ENCODE measurements around the gene C3AR1.
"Not testable (repeated sequence)": the region's sequence is repeated elsewhere in the genome, so short reads cannot be mapped to it uniquely, and the experiment has no call there.

C3AR1 gene

GRCh38 chr12:8028267-8028666 is 37.9 kb downstream of the C3AR1 start:
- H3K4me3 Mint-ChIP-seq = no peak overlapping the region
- no peak overlapping the region for H3K27ac Mint-ChIP-seq
- no peaks in the 10 kb centered on the region for H3K36me3 Mint-ChIP-seq
- no peaks in the 10 kb centered on the region for H3K9me3 Mint-ChIP-seq (ENCODE audit: low read depth)
- H3K4me1 Mint-ChIP-seq (ENCODE audit: low read depth) = peaks cover 22% of the 10 kb centered on the region
- H3K27me3 Mint-ChIP-seq = no peaks in the 10 kb centered on the region

GRCh38 chr12:8027856-8028255 is 38.3 kb downstream of the C3AR1 start:
- Mint-ChIP-seq H3K9me3 (ENCODE audit: low read depth) (no peaks in the 10 kb centered on the region), H3K27me3 (no peaks in the 10 kb centered on the region), H3K36me3 (no peaks in the 10 kb centered on the region), H3K4me1 (ENCODE audit: low read depth) (peaks cover 22% of the 10 kb centered on the region), H3K27ac (peak overlapping the region; percentile 100), H3K4me3 (peak overlapping the region; percentile 92)

GRCh38 chr12:8026291-8026900 is 39.8 kb downstream of the C3AR1 start:
- Mint-ChIP-seq H3K9me3 (ENCODE audit: low read depth) (no peaks in the 10 kb centered on the region), H3K36me3 (no peaks in the 10 kb centered on the region), H3K27me3 (no peaks in the 10 kb centered on the region), H3K4me1 (ENCODE audit: low read depth) (peaks cover 17% of the 10 kb centered on the region), H3K27ac (peak overlapping the region; percentile 100), H3K4me3 (peak overlapping the region; percentile 92)

- peaks cover 22% of the 10 kb centered on the region for H3K27me3 Mint-ChIP-seq
- peaks cover 2% of the 10 kb centered on the region for H3K36me3 Mint-ChIP-seq
- no peak overlapping the region for H3K27ac Mint-ChIP-seq
- H3K4me1 Mint-ChIP-seq (ENCODE audit: low read depth) = peaks cover 2% of the 10 kb centered on the region
- H3K4me3 Mint-ChIP-seq = peak overlapping the region; percentile 76
- no peaks in the 10 kb centered on the region for H3K9me3 Mint-ChIP-seq (ENCODE audit: low read depth)
These were observed 47.2 kb downstream of the C3AR1 start for GRCh38 chr12:8018666-8019581.

GRCh38 chr12:8018213-8018612 is 47.9 kb downstream of the C3AR1 start:
- H3K36me3 Mint-ChIP-seq; H3K4me1 Mint-ChIP-seq (ENCODE audit: low read depth); H3K9me3 Mint-ChIP-seq (ENCODE audit: low read depth); H3K27ac Mint-ChIP-seq: not testable (repeated sequence)
- Mint-ChIP-seq H3K27me3 (peaks cover 22% of the 10 kb centered on the region), H3K4me3 (peak overlapping the region; percentile 38)

- peaks cover 2% of the 10 kb centered on the region for H3K4me1 Mint-ChIP-seq (ENCODE audit: low read depth)
- H3K9me3 Mint-ChIP-seq (ENCODE audit: low read depth) = no peaks in the 10 kb centered on the region
- peaks cover 26% of the 10 kb centered on the region for H3K27me3 Mint-ChIP-seq
- H3K27ac Mint-ChIP-seq = no peak overlapping the region
- no peak overlapping the region for H3K4me3 Mint-ChIP-seq
- H3K36me3 Mint-ChIP-seq = peaks cover 2% of the 10 kb centered on the region
These were observed 51.3 kb downstream of the C3AR1 start for GRCh38 chr12:8014836-8015235.

GRCh38 chr12:8012651-8013309 is 53.4 kb downstream of the C3AR1 start:
- no peak overlapping the region for H3K27ac Mint-ChIP-seq
- H3K36me3 Mint-ChIP-seq = peaks cover 2% of the 10 kb centered on the region
- H3K4me1 Mint-ChIP-seq (ENCODE audit: low read depth) = peaks cover 2% of the 10 kb centered on the region
- no peak overlapping the region for H3K4me3 Mint-ChIP-seq
- no peaks in the 10 kb centered on the region for H3K9me3 Mint-ChIP-seq (ENCODE audit: low read depth)
- peaks cover 28% of the 10 kb centered on the region for H3K27me3 Mint-ChIP-seq

- Mint-ChIP-seq H3K4me3 (no peak overlapping the region), H3K27ac (no peak overlapping the region), H3K36me3 (peaks cover 2% of the 10 kb centered on the region), H3K4me1 (ENCODE audit: low read depth) (no peaks in the 10 kb centered on the region), H3K27me3 (peaks cover 21% of the 10 kb centered on the region), H3K9me3 (ENCODE audit: low read depth) (no peaks in the 10 kb centered on the region)
These were observed 54.8 kb downstream of the C3AR1 start for GRCh38 chr12:8011331-8011730.
